HepG2 (cell line): Measurements from ENCODE around the gene GIN1.

Experiments used
- CEBPB ChIP-seq: IDR thresholded peaks from 2 replicates; pipeline ENCODE4 v1.6.1; 2011; ENCODE audit warnings: low read depth, low read length, improper control_type of control experiment, borderline replicate concordance
- CHD4 ChIP-seq: fragments of 200-600 bp; sonication (generic); IDR thresholded peaks from 2 replicates; pipeline ENCODE4 v1.7.0; 2017; ENCODE audit warnings: mild to moderate bottlenecking, low read length, borderline replicate concordance
- EP300 ChIP-seq, 3 experiments: sonication (generic) in 1 of 3; formaldehyde crosslinking in 1 of 3; IDR thresholded peaks; 2 replicates each; pipeline versions ENCODE4 v1.5.1 to v1.6.1; 2011 to 2020; ENCODE audit warnings: low read depth in 2 of 3, low read length in 2 of 3, borderline replicate concordance in 1 of 3, improper control_type of control experiment in 1 of 3, mild to moderate bottlenecking in 1 of 3, missing genetic modification reagents in 1 of 3, moderate library complexity in 1 of 3
- HOXA7 ChIP-seq: sonication (generic); formaldehyde crosslinking; IDR thresholded peaks from 2 replicates; pipeline ENCODE4 v1.8.1; 2022; ENCODE audit warnings: mild to moderate bottlenecking, missing genetic modification reagents, moderate library complexity
- MAF1 ChIP-seq: sonication (generic); formaldehyde crosslinking; IDR thresholded peaks from 2 replicates; pipeline ENCODE4 v1.5.0; 2020; ENCODE audit warnings: missing genetic modification reagents, borderline replicate concordance
- MED8 ChIP-seq: sonication (generic); formaldehyde crosslinking; IDR thresholded peaks from 2 replicates; pipeline ENCODE4 v1.8.1; 2023; ENCODE audit warnings: mild to moderate bottlenecking, missing genetic modification reagents; ENCODE audit not compliant: insufficient replicate concordance
- NBN ChIP-seq: fragments of 450-650 bp; conservative IDR thresholded peaks from 2 replicates; pipeline ENCODE4 v1.6.1; 2017
- ZNF629 ChIP-seq: sonication (generic); formaldehyde crosslinking; conservative IDR thresholded peaks from 2 replicates; pipeline ENCODE4 v1.5.0; 2020; ENCODE audit warnings: missing genetic modification reagents
- TF ChIP-seq, protein P1 (sequence below): sonication (generic); formaldehyde crosslinking; IDR thresholded peaks from 2 replicates; pipeline ENCODE4 v1.5.0; 2020; ENCODE audit warnings: mild to moderate bottlenecking, missing genetic modification reagents, moderate library complexity
- TF ChIP-seq, protein P2 (sequence below): conservative IDR thresholded peaks from 2 replicates; pipeline ENCODE4 v1.6.1; 2018; ENCODE audit warnings: missing genetic modification reagents

DNA sequence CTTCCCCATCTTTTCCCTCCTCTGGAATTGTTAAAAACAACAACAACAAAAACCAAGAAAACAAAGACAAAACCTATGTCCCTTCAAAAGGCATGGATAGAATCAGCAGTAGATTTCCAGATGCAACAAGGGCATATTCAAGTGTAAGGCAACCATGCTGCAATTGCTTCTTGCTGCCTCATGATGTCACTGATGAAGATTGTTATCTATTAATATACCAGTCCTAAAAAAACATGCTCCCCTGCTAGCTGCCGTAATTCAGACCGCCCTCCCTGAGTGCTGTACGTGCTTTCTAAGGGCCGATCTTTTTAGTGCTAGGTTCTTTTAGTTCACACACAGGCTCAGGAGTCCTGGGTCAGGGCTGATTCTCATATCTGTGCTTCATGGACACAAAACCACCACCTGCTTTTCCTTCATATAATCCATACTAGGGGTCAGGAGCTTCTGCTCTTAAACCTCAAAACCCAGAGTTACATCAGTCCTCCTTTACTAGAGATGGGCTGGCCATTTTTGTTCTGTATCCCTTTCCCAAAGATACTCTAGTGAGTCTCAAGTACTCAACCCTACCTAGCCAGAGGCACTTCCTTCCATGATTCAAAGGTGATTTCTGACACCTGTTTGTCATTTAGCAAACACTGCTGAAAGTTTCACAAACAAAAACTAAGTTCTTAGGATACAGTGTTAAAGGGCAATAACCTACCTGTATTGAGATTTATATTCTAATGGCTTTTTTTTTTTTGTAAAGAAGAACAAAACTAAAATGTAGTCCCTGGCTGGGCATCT is 82.1 kb downstream of the GIN1 start:
- no peak for TF ChIP-seq CEBPB
- TF ChIP-seq CHD4, result no peak
- TF ChIP-seq EP300 (IDR thresholded peaks at IDR 0.05; ENCODE audit: low read depth in 2 of 2, low read length in 2 of 2), result no peak
- no peak for TF ChIP-seq EP300 (CRISPR knock-in tag; IDR thresholded peaks at IDR 0.05; ENCODE audit: borderline replicate concordance)
- no peak for TF ChIP-seq MAF1 (CRISPR knock-in tag)
- TF ChIP-seq ZNF629 (CRISPR knock-in tag), result no peak
- no peak for TF ChIP-seq HOXA7
- TF ChIP-seq, protein P1, sequence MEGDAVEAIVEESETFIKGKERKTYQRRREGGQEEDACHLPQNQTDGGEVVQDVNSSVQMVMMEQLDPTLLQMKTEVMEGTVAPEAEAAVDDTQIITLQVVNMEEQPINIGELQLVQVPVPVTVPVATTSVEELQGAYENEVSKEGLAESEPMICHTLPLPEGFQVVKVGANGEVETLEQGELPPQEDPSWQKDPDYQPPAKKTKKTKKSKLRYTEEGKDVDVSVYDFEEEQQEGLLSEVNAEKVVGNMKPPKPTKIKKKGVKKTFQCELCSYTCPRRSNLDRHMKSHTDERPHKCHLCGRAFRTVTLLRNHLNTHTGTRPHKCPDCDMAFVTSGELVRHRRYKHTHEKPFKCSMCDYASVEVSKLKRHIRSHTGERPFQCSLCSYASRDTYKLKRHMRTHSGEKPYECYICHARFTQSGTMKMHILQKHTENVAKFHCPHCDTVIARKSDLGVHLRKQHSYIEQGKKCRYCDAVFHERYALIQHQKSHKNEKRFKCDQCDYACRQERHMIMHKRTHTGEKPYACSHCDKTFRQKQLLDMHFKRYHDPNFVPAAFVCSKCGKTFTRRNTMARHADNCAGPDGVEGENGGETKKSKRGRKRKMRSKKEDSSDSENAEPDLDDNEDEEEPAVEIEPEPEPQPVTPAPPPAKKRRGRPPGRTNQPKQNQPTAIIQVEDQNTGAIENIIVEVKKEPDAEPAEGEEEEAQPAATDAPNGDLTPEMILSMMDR, result no peak
- TF ChIP-seq MED8 (CRISPR knock-in tag), result no peak
- TF ChIP-seq, protein P2, sequence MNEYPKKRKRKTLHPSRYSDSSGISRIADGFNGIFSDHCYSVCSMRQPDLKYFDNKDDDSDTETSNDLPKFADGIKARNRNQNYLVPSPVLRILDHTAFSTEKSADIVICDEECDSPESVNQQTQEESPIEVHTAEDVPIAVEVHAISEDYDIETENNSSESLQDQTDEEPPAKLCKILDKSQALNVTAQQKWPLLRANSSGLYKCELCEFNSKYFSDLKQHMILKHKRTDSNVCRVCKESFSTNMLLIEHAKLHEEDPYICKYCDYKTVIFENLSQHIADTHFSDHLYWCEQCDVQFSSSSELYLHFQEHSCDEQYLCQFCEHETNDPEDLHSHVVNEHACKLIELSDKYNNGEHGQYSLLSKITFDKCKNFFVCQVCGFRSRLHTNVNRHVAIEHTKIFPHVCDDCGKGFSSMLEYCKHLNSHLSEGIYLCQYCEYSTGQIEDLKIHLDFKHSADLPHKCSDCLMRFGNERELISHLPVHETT, result no peak
- no peak for TF ChIP-seq NBN
